HG02970 (cell line): Measurements from ENCODE around the gene YIPF1.
A peak's percentile ranks its signal among the peaks of the same experiment; 100 is the strongest.
"Not testable (repeated sequence)": the region's sequence is repeated elsewhere in the genome, so short reads cannot be mapped to it uniquely, and the experiment has no call there.

ENCODE experiments used
- ATAC-seq: cut with Tn5 transposase; IDR thresholded peaks from one replicate; pipeline ENCODE4 v1.9.1; 2021; ENCODE audit warnings: mild to moderate bottlenecking, moderate library complexity, moderate number of reproducible peaks; ENCODE audit not compliant: unreplicated experiment, low FRiP score

YIPF1 gene

DNA sequence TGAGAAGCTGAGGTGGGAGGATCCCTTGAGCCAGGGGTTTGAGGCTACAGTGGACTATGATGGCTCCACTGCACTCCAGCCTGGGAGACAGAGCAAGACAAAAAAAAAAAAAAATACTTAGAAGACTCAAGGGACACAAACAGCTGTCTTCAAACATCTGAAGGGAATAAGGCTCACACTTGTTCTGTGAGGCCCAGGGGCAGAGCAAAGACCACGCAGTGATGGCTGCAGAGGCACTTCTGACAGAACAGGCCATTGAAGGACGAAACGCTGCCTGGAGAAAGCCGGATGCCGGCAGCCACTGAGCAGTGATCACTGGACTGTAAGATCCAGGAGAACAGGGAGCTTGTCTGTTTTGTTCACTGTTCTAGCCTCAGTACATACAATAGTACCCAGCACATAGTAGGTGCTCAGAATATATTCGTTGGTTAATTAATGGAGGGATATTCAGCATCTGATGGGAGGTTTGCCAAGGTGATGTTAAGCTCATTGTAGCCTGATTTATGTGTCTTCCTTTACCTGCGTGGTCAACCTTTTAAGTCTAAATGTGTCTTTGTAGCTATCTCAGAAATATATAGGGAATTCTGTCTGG lies 39.4 kb downstream of the YIPF1 start:
- ATAC-seq: no peak

DNA sequence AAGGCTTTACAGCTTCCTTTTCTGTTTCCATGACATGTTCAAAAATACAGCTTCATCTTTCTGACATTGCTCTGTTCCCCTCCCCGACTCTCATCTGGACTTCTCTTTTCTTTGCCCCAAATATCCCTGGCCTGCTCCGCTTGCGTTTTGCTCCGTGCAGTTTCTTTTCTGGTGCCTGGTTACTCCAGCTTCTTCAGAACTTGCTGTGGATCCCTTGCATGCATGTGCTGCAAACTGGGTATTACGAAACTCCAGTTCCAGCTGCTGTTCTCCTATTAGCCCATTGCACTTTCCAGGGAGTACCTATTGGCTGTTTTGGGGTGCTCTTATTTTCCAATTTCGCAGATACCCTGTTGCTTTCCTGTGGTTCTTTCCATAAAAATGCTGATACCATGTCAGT lies 41.6 kb downstream of the YIPF1 start:
- no peak for ATAC-seq

DNA sequence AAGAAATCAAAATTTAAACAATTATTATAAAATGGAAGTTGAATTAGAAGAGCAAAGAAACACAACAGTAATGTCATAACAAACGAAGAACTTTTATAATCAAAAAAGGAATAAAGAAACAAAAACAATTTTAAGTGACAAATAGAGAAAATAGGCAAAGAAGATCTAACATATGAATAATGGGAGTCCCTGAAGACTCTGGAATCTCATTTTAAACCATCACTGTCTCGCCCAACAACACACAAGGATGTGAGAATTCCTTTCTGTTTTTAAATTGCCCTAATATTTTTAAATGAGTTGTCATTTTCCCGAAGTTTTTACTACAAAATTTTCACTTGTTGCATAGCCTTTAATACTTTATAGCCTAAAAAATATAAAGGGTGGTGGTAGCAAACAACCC lies 47.2 kb downstream of the YIPF1 start:
- ATAC-seq: no peak

DNA sequence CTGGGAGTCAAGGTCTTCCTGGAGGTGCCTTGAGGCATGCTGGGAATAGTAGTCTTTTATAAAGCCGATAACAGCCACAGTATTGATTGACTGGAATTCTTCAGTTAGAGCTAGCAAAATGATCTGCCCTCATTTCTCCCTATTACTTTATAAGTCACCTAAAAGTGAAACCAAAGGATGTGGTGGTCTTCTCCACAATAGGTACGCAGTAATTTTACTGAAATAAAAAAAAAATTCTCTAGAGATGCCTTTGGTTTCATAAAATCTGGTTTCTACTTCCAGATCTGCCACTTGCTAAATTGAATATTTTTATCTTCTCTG lies 51.0 kb downstream of the YIPF1 start:
- no peak for ATAC-seq

DNA sequence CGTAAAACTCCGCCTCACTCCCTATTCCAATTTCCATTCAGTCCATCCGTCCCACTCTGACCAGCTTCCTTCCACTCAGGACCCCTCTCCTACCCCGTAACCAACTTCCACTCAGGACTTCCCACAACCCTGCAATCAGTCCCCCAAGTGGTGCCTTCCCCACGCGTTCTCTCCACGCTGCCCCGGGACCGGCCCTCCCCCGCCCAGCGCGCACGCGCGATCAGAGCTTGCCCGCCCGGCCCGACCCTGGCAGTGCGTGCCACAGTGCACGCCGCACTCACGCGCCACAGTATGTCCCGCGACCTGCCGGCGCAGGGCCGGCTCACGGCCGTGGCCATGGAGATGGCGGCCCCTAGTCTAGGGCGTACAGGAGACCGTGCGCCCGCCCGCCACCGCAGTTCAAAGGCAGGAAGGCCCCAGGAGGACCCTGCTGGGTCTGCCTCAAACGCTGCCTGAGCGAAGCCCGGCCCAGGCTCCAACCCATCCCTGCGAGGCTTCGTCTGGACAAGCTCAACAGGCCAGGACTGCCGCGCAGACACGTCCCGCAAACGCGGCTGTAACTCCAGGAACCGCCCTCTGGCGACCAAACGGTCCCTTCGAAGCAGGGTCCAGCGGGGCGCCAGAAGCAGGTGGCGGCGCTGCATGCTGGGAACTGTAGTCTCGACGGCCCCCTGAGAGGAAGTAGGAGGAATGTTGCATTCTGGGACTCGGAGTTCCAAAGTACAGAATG lies 51.5 kb downstream of the YIPF1 start, which contains the start of gene NDC1:
Gene NDC1 (minus strand): TSS at position 373 of the 730 bp plus-strand sequence. CDS start 35 bp downstream, at position 338.
- ATAC-seq: peak; percentile 82

DNA sequence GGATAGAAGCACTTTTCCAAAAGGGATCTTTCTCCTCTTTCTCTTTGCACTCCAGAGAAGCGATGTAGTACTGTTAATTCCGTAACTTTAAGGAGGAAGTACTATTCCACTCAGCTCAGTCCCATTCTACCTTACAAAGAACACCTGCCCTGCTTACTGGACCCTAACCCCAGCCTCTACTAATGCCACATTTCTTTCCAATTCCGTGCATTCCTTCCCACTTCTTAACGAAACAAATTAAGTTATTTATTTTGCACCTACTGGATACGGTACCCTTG lies 52.0 kb downstream of the YIPF1 start:
- ATAC-seq: no peak

DNA sequence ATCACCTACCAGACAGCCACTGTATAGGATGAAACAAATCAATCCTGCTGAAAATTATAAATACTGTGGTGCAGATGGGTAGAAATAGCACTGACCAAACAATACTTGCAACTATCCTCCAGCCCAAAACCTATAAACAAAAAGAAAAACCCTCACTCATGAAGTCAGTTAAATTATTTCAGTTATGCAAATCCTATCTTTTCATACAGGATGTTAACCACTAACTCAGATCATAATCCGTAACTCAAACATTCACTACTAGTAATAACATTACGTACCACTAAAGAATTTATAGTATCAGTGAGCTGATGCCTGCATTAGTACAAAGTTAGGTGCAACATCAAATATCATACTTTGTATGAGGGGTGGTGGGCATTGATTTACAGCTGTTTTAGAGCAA lies 54.1 kb downstream of the YIPF1 start:
- no peak for ATAC-seq

DNA sequence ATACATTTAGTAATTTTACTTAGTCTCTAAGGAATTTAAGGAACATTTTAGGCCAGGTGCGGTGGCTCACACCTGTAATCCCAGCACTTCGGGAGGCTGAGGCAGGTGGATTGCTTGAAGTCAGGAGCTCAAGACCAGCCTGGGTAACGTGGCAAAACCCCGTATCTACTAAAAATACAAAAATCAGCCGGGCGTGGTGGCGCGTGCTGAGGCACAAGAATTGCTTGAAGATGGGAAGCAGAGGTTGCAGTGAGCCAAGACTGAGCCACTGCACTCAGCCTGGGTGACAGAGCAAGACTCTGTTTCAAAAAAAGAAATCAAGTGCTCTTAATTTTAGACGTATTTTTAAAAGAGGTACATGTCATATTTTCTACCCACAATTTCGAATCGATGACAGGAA lies 54.8 kb downstream of the YIPF1 start:
- no peak for ATAC-seq

DNA sequence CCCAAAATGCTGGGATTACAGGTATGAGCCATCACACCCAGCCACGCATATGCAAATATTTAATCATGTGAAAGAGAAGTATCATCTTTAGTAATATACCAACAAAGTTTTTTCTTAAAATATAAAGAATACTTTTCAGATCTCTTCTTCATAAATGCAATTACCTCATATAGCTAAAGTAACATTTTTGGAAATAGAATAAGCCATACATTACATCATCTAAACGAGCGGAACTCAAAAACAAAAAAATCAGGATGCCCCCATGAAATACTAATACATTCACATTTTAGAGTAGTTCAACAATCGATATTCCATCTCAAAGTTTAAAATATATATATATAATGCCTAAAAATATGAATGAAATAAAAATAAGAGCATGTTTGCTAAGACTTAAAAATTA lies 56.2 kb downstream of the YIPF1 start:
- no peak for ATAC-seq

DNA sequence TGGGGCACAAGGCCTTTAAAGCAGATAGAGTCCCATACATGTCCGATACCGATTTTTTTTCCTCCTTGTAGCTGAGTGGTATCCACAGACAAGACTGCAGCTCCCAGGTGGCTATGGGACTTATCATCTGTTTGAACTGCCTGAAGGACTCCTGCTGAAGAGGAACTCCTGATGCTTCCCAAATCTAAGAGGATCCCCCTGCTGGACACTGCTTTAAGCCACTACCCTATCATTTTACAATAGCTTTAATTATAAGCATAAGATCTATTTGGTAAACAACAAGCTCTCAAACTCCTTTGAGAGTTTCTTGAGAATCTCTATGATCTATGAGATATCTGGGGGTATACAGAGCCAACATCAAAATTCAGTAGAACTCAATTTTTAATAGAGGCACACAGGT lies 63.2 kb downstream of the YIPF1 start:
- no peak for ATAC-seq

DNA sequence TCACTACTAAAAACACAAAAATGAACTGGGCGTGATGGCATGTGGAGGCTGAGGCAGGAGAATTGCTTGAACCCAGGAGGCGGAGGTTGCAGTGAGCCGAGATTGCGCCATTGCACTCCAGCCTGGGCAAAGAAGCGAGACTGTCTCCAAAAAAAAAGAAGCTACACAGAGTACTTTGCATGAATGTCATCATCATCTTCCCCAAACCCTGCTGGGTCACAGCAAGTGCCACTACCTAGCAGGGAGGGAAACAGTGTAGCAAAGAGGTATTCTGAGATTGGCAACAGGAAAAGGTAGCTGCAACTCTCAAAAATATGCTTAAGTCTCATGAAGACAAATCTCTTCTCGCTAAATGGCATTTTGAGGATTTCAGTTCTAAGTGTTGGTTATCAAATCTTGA lies 64.3 kb downstream of the YIPF1 start:
- no peak for ATAC-seq

DNA sequence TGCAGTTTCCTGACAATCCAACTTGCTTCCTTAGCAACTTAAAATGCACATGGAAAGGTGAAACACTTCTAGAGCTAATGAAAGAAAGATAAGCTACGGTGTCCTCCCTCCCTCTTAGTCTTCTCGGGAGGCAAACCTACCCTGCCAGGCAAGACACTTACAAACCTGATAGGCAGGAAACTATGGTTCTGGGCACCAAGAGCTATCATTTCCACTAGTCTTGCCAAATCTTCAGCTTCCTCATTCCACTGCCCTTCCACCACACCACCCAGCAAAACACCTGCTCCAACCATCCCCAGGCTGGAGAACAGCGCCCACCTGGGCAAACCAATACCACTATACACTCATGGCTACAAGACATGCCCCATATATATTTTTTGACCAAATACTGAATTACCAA lies 66.7 kb downstream of the YIPF1 start:
- no peak for ATAC-seq

DNA sequence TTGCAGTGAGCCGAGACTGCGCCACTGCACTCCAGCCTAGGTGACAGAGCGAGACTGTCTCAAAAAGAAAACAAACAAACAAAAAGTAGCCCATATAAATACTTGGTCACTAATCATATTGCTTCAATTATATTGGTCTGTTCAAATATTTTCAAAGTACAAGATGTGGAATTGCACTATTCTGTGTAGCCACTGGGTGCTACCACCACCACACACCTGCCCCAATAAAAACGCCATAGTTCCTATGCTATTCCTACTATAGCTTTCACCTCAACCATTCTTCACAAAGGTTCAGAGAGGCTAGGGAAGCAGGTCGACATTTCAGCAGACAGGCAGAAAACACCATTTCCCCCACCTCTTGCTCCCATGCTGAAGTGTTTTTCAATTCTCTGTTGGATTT lies 68.2 kb downstream of the YIPF1 start:
- no peak for ATAC-seq

DNA sequence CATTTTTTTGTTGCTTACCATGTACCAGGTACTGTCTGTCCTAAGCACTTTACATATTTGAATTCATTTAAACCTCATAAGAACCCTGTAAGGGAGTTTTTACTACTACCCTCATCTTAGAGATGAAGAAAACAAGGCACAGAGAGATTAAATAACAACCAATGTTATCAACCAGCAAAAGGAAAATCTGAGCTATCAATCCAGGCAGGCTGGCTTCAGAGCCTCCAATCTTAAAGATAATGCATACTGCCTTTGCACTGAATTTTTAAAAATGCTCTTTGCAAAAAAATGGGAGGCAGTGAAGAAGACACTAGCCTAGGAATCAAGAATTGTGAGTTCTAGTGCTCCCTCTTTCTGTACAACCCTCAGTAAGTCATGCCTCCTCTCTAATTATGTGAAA lies 70.2 kb downstream of the YIPF1 start:
- ATAC-seq: no peak

DNA sequence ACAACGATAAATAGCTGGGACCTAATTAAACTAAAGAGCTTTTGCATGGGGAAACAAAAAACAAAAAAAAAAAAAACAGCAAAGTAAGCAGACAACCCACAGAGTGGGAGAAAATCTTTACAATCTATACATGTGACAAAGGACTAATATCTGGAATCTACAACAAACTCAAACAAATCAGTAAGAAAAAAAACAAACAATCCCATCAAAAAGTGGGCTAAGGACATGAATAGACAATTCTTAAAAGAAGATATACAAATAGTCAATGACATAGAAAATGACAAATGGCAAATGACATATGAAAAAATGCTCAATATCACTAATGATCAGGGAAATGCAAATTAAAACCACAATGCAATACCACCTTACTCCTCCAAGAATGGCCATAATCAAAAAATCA lies 73.0 kb downstream of the YIPF1 start:
- not testable (repeated sequence) for ATAC-seq

DNA sequence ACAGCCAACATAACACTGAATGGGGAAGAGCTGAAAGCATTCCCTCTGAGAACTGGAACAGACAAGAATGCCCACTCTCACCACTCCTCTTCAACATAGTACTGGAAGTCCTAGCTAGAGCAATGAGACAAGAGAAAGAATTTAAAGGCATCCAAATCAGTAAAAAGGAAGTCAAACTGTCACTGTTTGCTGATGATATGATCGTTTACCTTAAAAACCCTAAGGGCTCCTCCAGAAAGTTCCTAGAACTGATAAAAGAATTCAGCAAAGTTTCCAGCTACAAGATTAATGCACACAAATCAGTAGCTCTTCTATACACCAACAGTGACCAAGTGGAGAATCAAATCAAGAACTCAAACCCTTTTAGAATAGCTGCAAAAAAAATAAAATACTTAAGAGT lies 74.1 kb downstream of the YIPF1 start:
- ATAC-seq: not testable (repeated sequence)

DNA sequence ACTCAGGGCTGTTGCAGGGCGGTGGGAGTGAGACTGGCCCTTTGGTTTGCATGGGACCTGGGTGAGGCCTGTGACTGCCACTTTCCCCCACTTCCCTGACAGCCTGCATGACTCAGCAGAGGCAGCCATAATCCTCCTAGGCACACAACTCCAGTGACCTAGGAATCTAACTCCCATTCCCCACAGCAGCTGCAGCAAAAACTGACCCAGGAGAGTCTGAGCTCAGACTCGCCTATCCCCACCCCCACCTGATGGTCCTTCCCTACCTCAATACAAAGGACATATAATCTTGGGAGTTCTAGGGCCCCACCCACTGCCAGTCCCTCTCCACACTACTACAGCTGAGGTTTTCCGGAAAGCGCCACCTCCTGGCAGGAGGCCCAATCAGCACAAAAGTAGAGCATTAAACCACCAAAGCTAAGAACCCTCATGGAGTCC lies 78.2 kb downstream of the YIPF1 start:
- no peak for ATAC-seq

DNA sequence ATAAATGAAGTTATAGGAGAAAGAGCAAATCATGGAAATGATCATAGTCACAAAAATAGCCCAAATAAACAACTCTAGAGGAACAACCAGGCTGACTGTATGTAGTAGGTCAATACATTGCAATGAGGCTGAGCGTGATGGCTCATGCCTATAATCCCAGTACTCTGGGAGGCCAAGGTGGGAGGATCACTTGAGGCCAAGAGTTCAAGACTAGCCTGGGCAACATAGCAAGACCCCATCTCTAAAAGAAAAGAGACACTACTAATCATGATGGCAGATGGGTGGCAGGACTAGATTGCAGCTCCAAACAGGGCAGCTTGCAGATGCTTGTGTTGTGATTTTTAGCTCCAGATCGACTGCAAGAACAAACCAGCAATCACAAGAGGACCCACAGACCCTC lies 79.1 kb downstream of the YIPF1 start:
- no peak for ATAC-seq

DNA sequence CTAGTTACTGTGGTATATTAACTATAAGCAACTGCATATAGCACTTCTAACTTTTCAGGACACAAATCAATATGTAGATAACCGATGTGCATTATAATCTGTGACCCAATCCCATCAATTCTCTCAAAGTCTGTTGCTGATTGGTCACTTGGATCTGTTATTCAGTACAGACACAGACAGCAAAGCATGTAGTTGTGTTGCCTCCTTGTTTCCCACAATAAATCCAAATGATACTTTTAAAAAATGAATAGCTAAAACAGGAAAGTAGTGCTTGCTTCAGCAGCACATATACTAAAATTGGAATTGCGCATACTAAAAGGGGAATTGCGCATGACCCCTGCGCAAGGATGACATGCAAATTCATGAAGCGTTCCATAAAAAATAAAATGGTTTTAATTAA lies 79.6 kb downstream of the YIPF1 start:
- ATAC-seq: no peak

DNA sequence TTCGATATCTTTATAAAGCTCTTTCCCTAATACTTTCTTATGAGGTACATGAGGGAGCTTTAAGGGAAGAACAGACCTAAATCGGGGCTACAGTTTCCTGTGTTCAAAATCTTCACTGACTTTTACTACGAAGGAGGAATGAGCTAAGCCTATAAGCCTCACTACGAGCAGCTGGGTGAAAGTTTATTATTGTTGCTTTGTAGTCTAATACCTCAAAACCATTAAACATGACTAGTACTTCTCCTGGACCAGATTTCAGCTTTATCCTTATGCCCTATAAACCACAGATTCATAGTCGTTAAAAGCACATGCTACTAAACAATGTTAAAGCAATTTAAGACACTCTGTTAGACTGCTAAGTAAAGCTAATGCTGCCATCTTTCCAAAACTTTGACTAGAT lies 81.7 kb downstream of the YIPF1 start:
- no peak for ATAC-seq

DNA sequence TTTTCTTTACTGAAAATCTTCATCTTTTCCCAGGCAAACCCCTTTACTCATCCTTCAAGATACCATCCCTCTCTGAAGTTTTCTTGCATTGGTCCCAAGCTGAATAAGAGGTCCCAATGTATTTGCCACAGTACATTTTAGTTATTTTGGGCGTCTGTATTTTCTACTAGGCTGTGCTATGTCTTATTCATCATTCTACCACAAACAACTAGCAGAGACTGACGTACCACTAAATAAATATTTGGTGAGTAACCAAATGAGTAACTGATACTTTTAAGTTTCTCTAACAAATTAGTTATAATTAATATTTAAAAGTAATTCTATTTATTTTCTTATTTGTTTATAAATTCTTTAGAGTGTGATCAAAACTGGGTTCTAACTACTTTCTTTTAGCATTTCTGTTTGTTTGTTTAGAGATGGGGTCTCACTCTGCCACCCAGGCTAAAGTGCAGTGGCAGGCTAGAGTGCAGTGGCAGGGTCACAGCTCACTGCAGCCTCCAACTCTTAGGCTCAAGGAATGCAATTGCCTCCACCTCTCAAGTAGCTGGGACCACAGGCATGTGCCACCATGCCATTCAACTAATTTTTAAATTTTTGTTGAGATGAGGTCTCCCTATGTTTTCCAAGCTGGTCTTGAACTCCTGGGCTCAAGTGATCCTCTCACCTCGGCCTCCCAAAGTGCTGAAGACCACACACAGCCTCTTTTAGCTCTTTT lies 84.6 kb downstream of the YIPF1 start:
- no peak for ATAC-seq

DNA sequence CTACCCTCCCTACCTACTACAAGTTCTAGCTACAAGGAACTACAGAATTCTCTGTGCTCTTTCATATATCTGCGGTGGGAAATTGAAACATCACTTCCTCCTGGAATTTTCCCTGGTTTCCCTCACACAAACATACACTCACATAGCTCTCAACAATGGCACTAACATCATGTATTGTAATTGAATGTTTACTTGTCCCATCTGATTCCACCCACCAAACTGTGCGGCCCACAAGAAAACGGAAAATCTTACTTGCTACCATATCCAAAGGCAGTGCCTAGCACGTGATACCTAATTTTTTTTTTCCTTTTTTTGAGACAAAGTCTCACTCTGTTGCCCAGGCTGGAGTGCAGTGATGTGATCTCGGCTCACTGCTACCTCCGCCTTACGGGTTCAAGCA lies 85.4 kb downstream of the YIPF1 start:
- no peak for ATAC-seq
